GM12878 (cell line): Measurements from ENCODE around the gene FAM9C. TPM values are rescaled to one million over a fixed set of nuclear protein-coding genes. Genes with fewer than 3 reads are reported as not detected.
A peak's percentile ranks its signal among the peaks of the same experiment; 100 is the strongest.

ENCODE experiments used
- BACH1 ChIP-seq: fragments of 450-650 bp; IDR thresholded peaks from 2 replicates; pipeline ENCODE4 v1.6.1; 2017; ENCODE audit warnings: mild to moderate bottlenecking, borderline replicate concordance
- BMI1 ChIP-seq: fragments of 450-650 bp; IDR thresholded peaks from 2 replicates; pipeline ENCODE4 v1.6.1; 2016; ENCODE audit warnings: mild to moderate bottlenecking, moderate library complexity, borderline replicate concordance
- CBX5 ChIP-seq: sonication (generic); IDR thresholded peaks from 2 replicates; pipeline ENCODE4 v1.6.1; 2016; ENCODE audit warnings: low read depth, moderate library complexity, mild to moderate bottlenecking, inconsistent platforms
- GATAD2B ChIP-seq: fragments of 450-650 bp; conservative IDR thresholded peaks from 2 replicates; pipeline ENCODE4 v1.6.1; 2017; ENCODE audit warnings: low read depth, mild to moderate bottlenecking, moderate library complexity
- IKZF2 ChIP-seq, 2 experiments: fragments of 450-650 bp; IDR thresholded peaks; 2 replicates each; pipeline ENCODE4 v1.6.1; 2017; ENCODE audit warnings: mild to moderate bottlenecking in 2 of 2, moderate library complexity in 2 of 2
- JUND ChIP-seq: IDR thresholded peaks from 2 replicates; pipeline ENCODE4 v1.6.1; 2012; ENCODE audit warnings: low read depth, mild to moderate bottlenecking, low read length, improper control_type of control experiment, moderate library complexity
- MXI1 ChIP-seq: fragments of 150-350 bp; IDR thresholded peaks from 2 replicates; pipeline ENCODE4 v1.6.1; 2011; ENCODE audit warnings: low read depth, mild to moderate bottlenecking, inconsistent platforms, low read length, improper control_type of control experiment
- NR2F1 ChIP-seq: fragments of 450-650 bp; conservative IDR thresholded peaks from 2 replicates; pipeline ENCODE4 v1.6.1; 2017; ENCODE audit warnings: mild to moderate bottlenecking
- RAD51 ChIP-seq: fragments of 450-650 bp; IDR thresholded peaks from 2 replicates; pipeline ENCODE4 v1.6.1; 2016; ENCODE audit warnings: moderate library complexity, mild to moderate bottlenecking, inconsistent platforms
- SREBF1 ChIP-seq: IDR thresholded peaks from 2 replicates; pipeline ENCODE4 v1.6.1; 2012; ENCODE audit warnings: mild to moderate bottlenecking, low read length
- STAT3 ChIP-seq: IDR thresholded peaks from 2 replicates; pipeline ENCODE4 v1.6.1; 2011; ENCODE audit warnings: low read depth, low read length, improper control_type of control experiment
- SUPT20H ChIP-seq: IDR thresholded peaks from 2 replicates; pipeline ENCODE4 v1.6.1; 2011; ENCODE audit warnings: low read depth, mild to moderate bottlenecking, low read length, moderate library complexity, borderline replicate concordance; ENCODE audit not compliant: control insufficient read depth
- SUZ12 ChIP-seq: fragments of 200-600 bp; sonication (generic); IDR thresholded peaks from one replicate; pipeline ENCODE4 v1.6.1; 2018; ENCODE audit warnings: antibody characterized with exemption, mild to moderate bottlenecking; ENCODE audit not compliant: unreplicated experiment
- TAF1 ChIP-seq: IDR thresholded peaks from 2 replicates; pipeline ENCODE4 v1.6.1; 2011; ENCODE audit warnings: mild to moderate bottlenecking, low read depth, low read length, borderline replicate concordance
- TBL1XR1 ChIP-seq: IDR thresholded peaks from 2 replicates; pipeline ENCODE4 v1.6.1; 2012; ENCODE audit warnings: low read depth, low read length, improper control_type of control experiment
- TCF12 ChIP-seq: IDR thresholded peaks from 2 replicates; pipeline ENCODE4 v1.6.1; 2011; ENCODE audit warnings: low read depth, mild to moderate bottlenecking, low read length
- ZNF274 ChIP-seq: IDR thresholded peaks from one replicate; pipeline ENCODE4 v1.8.0; 2011; ENCODE audit not compliant: insufficient read length, insufficient read depth
- ZNF384 ChIP-seq: IDR thresholded peaks from 2 replicates; pipeline ENCODE4 v1.6.1; 2012; ENCODE audit warnings: low read depth, mild to moderate bottlenecking, low read length, improper control_type of control experiment, borderline replicate concordance
- ZNF622 ChIP-seq: fragments of 450-650 bp; IDR thresholded peaks from 2 replicates; pipeline ENCODE4 v1.6.1; 2017; ENCODE audit warnings: mild to moderate bottlenecking, inconsistent platforms
- polyA plus RNA-seq, 11 experiments: library from polyadenylated mRNA; depleted of rRNA in 4 of 11; unstranded in 6 of 11; stranded (reverse) in 5 of 11; fragments of >200 nt; fragmentation: Nextera tagmentation in 4 of 11; fragmentation: Illumina TruSeq in 1 of 11; extraction: Ambion mirVana in 4 of 11; extraction: Trizol in 1 of 11; gene quantifications; 1 replicate in 1 of 11; 2 replicates in 10 of 11; pipeline versions ENCODE4 v1.2.1 to v1.2.3, GENCODE V29; 2011 to 2016; ENCODE audit warnings: inconsistent platforms in 2 of 11, missing spikeins in 2 of 11, low read depth in 1 of 11
- total RNA-seq, 4 experiments: library from RNA; depleted of rRNA in 3 of 4; stranded (reverse); fragments of >200 nt in 3 of 4; fragmentation: Illumina TruSeq in 1 of 4; extraction: Trizol in 1 of 4; gene quantifications; 2 replicates each; pipeline versions ENCODE4 v1.2.1 to v1.2.3, GENCODE V29; 2013 to 2021
- TF ChIP-seq, protein P1 (sequence below): IDR thresholded peaks from 2 replicates; pipeline ENCODE4 v1.6.1; 2012; ENCODE audit warnings: low read depth, low read length, improper control_type of control experiment
- TF ChIP-seq, protein P2 (sequence below): IDR thresholded peaks from 2 replicates; pipeline ENCODE4 v1.6.1; 2012; ENCODE audit warnings: improper control_type of control experiment, low read depth, low read length; ENCODE audit not compliant: insufficient replicate concordance
- TF ChIP-seq, protein P3 (sequence below): fragments of 450-650 bp; IDR thresholded peaks from 2 replicates; pipeline ENCODE4 v1.6.1; 2014; ENCODE audit warnings: mild to moderate bottlenecking
- TF ChIP-seq, protein P4 (sequence below): fragments of 450-650 bp; conservative IDR thresholded peaks from 2 replicates; pipeline ENCODE4 v1.6.1; 2017; ENCODE audit warnings: mild to moderate bottlenecking, moderate library complexity

The FAM9C gene
- total and polyA plus RNA-seq, 10 of the 15 experiments (the other 5 are each of a cell fraction or from before 2014, with no cell fraction given), result 0.01 to 0.03 TPM; not detected in 8

DNA sequence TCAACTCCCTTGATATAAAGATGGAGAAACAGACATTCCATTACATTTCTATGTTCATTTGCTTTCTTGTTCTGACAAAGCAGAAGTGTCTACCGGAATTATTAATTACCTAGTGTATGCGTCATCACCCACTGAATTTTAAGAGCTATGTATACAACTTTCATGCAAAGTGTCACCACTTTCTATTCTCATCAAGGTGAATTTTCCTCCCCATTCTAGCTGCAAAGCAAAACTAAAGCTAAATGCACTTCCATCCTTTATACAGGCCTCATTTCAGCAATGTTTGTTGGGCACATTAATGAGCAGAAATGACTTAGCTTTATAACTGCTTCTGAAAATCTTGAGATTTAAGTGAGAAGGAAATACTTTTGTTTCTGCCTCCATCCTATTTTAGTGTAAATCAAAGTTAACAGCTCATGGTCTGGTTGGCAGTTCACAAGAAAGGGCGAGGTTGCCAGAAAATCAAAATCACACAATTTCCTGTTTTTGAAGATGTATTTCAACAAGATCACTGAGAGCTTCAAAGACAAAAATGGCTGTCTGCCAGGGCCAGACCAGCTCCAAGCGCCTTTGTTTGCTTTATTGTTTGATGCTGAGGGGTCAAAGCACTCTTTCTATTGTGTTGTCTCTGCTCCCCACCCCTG is 7.2 kb upstream of the FAM9C start (continued):
- TF ChIP-seq TAF1 (no peak), ZNF274 (no peak), IKZF2 (IDR thresholded peaks at IDR 0.05) (peak; percentile 89), NR2F1 (no peak), BMI1 (no peak), TCF12 (no peak), GATAD2B (no peak), ZNF622 (no peak), SREBF1 (no peak), SUPT20H (no peak), TBL1XR1 (no peak; the same call in 1 of the 2 replicates), BACH1 (no peak; the same call in 1 of the 2 replicates), ZNF384 (no peak), RAD51 (no peak), CBX5 (no peak), STAT3 (peak; percentile 36; the same call in 1 of the 2 replicates), MXI1 (no peak), JUND (peak; percentile 60; the same call in 1 of the 2 replicates), SUZ12 (no peak)
- TF ChIP-seq, protein P1, sequence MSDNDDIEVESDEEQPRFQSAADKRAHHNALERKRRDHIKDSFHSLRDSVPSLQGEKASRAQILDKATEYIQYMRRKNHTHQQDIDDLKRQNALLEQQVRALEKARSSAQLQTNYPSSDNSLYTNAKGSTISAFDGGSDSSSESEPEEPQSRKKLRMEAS, result no peak
- TF ChIP-seq, protein P2, sequence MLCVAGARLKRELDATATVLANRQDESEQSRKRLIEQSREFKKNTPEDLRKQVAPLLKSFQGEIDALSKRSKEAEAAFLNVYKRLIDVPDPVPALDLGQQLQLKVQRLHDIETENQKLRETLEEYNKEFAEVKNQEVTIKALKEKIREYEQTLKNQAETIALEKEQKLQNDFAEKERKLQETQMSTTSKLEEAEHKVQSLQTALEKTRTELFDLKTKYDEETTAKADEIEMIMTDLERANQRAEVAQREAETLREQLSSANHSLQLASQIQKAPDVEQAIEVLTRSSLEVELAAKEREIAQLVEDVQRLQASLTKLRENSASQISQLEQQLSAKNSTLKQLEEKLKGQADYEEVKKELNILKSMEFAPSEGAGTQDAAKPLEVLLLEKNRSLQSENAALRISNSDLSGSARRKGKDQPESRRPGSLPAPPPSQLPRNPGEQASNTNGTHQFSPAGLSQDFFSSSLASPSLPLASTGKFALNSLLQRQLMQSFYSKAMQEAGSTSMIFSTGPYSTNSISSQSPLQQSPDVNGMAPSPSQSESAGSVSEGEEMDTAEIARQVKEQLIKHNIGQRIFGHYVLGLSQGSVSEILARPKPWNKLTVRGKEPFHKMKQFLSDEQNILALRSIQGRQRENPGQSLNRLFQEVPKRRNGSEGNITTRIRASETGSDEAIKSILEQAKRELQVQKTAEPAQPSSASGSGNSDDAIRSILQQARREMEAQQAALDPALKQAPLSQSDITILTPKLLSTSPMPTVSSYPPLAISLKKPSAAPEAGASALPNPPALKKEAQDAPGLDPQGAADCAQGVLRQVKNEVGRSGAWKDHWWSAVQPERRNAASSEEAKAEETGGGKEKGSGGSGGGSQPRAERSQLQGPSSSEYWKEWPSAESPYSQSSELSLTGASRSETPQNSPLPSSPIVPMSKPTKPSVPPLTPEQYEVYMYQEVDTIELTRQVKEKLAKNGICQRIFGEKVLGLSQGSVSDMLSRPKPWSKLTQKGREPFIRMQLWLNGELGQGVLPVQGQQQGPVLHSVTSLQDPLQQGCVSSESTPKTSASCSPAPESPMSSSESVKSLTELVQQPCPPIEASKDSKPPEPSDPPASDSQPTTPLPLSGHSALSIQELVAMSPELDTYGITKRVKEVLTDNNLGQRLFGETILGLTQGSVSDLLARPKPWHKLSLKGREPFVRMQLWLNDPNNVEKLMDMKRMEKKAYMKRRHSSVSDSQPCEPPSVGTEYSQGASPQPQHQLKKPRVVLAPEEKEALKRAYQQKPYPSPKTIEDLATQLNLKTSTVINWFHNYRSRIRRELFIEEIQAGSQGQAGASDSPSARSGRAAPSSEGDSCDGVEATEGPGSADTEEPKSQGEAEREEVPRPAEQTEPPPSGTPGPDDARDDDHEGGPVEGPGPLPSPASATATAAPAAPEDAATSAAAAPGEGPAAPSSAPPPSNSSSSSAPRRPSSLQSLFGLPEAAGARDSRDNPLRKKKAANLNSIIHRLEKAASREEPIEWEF, result no peak
- TF ChIP-seq, protein P3, sequence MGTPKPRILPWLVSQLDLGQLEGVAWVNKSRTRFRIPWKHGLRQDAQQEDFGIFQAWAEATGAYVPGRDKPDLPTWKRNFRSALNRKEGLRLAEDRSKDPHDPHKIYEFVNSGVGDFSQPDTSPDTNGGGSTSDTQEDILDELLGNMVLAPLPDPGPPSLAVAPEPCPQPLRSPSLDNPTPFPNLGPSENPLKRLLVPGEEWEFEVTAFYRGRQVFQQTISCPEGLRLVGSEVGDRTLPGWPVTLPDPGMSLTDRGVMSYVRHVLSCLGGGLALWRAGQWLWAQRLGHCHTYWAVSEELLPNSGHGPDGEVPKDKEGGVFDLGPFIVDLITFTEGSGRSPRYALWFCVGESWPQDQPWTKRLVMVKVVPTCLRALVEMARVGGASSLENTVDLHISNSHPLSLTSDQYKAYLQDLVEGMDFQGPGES, result no peak
- TF ChIP-seq, protein P4, sequence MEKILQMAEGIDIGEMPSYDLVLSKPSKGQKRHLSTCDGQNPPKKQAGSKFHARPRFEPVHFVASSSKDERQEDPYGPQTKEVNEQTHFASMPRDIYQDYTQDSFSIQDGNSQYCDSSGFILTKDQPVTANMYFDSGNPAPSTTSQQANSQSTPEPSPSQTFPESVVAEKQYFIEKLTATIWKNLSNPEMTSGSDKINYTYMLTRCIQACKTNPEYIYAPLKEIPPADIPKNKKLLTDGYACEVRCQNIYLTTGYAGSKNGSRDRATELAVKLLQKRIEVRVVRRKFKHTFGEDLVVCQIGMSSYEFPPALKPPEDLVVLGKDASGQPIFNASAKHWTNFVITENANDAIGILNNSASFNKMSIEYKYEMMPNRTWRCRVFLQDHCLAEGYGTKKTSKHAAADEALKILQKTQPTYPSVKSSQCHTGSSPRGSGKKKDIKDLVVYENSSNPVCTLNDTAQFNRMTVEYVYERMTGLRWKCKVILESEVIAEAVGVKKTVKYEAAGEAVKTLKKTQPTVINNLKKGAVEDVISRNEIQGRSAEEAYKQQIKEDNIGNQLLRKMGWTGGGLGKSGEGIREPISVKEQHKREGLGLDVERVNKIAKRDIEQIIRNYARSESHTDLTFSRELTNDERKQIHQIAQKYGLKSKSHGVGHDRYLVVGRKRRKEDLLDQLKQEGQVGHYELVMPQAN, result no peak
